Lung (tissue), 16 donors: ENCODE data around the gene OTP. TPM values are rescaled to one million over a fixed set of nuclear protein-coding genes. Genes with fewer than 3 reads are reported as not detected.

Experiments used
- ATAC-seq: fragments of 200-7000 bp; cut with Tn5 transposase; one replicate; pipeline ENCODE4 v1.9.1; 2020; ENCODE audit warnings: moderate number of reproducible peaks; ENCODE audit not compliant: insufficient read depth, low FRiP score
- DNase-seq, 3 donors: peaks; one replicate each; pipeline ENCODE4 v3.0.0-alpha.2; 2013 to 2017
- H3K27ac ChIP-seq, 2 donors: one replicate each; pipeline ENCODE4 v1.5.1; 2013; ENCODE audit warnings: mild to moderate bottlenecking in 2 of 2, moderate library complexity in 2 of 2, control low read depth in 1 of 2, inconsistent platforms in 1 of 2, low read depth in 1 of 2, low read length in 1 of 2
- H3K27me3 ChIP-seq, 3 donors: one replicate each; pipeline ENCODE4 v1.5.1; 2013; ENCODE audit warnings: low read length in 2 of 3; ENCODE audit not compliant: control insufficient read depth in 3 of 3, insufficient read depth in 3 of 3
- H3K36me3 ChIP-seq, 4 donors: one replicate each; pipeline ENCODE4 v1.5.1; 2013; ENCODE audit warnings: low read length in 4 of 4, mild to moderate bottlenecking in 1 of 4, moderate library complexity in 1 of 4; ENCODE audit not compliant: control insufficient read depth in 4 of 4, insufficient read depth in 4 of 4
- H3K4me1 ChIP-seq, 5 donors: one replicate each; pipeline ENCODE4 v1.5.1; 2013; ENCODE audit warnings: low read length in 5 of 5, mild to moderate bottlenecking in 2 of 5, moderate library complexity in 1 of 5; ENCODE audit not compliant: control insufficient read depth in 5 of 5, insufficient read depth in 5 of 5
- H3K4me3 ChIP-seq: one replicate; pipeline ENCODE4 v1.5.1; 2013; ENCODE audit warnings: mild to moderate bottlenecking, control low read depth, moderate library complexity
- H3K9ac ChIP-seq, 2 donors: one replicate each; pipeline ENCODE4 v1.5.1; 2013; ENCODE audit warnings: low read length in 2 of 2, control low read depth in 1 of 2; ENCODE audit not compliant: insufficient read depth in 1 of 2
- H3K9me3 ChIP-seq, 4 donors: one replicate each; pipeline ENCODE4 v1.5.1; 2013; ENCODE audit warnings: low read length in 3 of 4, mild to moderate bottlenecking in 1 of 4, moderate library complexity in 1 of 4; ENCODE audit not compliant: control insufficient read depth in 4 of 4, insufficient read depth in 3 of 4
- CTCF ChIP-seq: IDR thresholded peaks from 2 replicates; pipeline ENCODE4 v1.5.1; 2012; ENCODE audit warnings: mild to moderate bottlenecking; ENCODE audit errors: control extremely low read depth, extremely low read depth
- WGBS, 2 donors: extraction: QIAGEN DNeasy Blood & Tissue Kit; methylation state at CpG; one replicate each; pipeline ENCODE4 v1.1.7; 2013; 5-methylcytosine and 5-hydroxymethylcytosine counted together
- long read RNA-seq, 5 donors: transcript quantifications; one replicate each; lab custom pipeline, GENCODE V29; 2026
- polyA plus RNA-seq, 2 donors: library from polyadenylated mRNA; stranded (reverse); fragments of 200-250 nt; gene quantifications; one replicate each; pipeline ENCODE4 v1.2.1, GENCODE V29; 2013
- total RNA-seq, 2 donors: library from RNA; depleted of rRNA in 1 of 2; stranded (reverse); fragments of >200 nt in 1 of 2; gene quantifications; one replicate each; pipeline ENCODE4 v1.2.1, GENCODE V29; 2014 to 2021
- donor health status: control.
- donor health status: control.
- donor health status: Bipolar disorder and iron deficiency.
- donor health status: healthy.
- donor health status: DM: yes; HTN: yes; CAD: no.

OTP gene
- total RNA-seq (not detected), polyA plus RNA-seq (not detected)
- long read RNA-seq, donor 1: 0 reads
- long read RNA-seq, donor 2: 0 reads
- long read RNA-seq, donor 3: 0 reads
- long read RNA-seq, donor 4: 0 reads
- long read RNA-seq, donor 5: 0 reads

GRCh38 chr5:77637998-77638762 lies at the start of gene OTP:
Gene OTP, minus strand, starts transcription at chr5:77638713. Its CDS starts 164 bp downstream, at chr5:77638549.
- peaks cover 0 to 98% (median 97%) of the 10 kb centered on the region in 3 donors for H3K27me3 ChIP-seq
- ATAC-seq (no peak), DNase-seq (peak in 1 of 3 donors; percentile 30)
- 4 to 13% methylated on average over 24 of the region's 24 CpGs for WGBS, 2 donors
- no peaks in the 10 kb centered on the region for H3K36me3 ChIP-seq
- no peak within 1 kb of the TSS for H3K4me3 ChIP-seq
- no peak within 1 kb of the TSS for H3K9ac ChIP-seq
- H3K27ac ChIP-seq: no peak within 1 kb of the TSS
- peaks cover 0 to 20% (median 0%) of the 10 kb centered on the region in 4 donors for H3K9me3 ChIP-seq
- no peak for TF ChIP-seq CTCF
- H3K4me1 ChIP-seq: peaks cover 0 to 20% (median 8%) of the 10 kb centered on the region in 5 donors

DNA sequence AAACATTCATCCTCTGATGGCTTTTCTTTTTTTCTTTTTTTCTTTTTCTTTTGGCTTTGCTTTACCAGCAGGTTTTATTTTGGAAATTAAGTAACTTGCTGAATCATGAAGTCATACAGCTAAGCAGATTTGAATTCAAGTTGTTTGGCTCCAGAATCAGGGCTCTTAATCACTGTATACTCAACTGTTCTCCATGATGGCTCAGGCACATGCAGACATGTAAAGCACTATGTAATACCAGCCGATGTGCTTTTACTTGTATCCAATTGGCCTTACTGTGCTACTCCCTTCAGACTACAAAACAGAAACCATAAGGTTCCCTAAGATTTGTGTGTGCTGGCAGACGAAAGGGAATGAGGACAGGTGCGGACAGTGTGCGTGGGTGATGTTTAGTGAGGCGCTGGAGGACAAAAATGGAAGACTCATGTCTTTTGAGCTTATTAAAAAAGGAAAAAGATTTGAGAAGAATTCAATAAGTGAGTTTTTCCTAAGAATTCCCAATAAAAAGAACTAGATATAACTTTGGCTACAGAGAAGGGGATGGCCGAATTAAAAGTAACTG lies 44.7 kb upstream of the OTP start:
- Histone ChIP-seq H3K4me3 (no peak overlapping the region), H3K4me1 (no peaks in the 10 kb centered on the region), H3K27ac (no peak overlapping the region), H3K9me3 (no peaks in the 10 kb centered on the region), H3K9ac (no peak overlapping the region), H3K27me3 (no peaks in the 10 kb centered on the region), H3K36me3 (peaks cover 0 to 2% (median 1%) of the 10 kb centered on the region in 4 donors)
- TF ChIP-seq CTCF: no peak
- ATAC-seq (no peak), DNase-seq (no peak)
- WGBS, 2 donors: 91 to 94% methylated on average over 6 of the region's 6 CpGs

DNA sequence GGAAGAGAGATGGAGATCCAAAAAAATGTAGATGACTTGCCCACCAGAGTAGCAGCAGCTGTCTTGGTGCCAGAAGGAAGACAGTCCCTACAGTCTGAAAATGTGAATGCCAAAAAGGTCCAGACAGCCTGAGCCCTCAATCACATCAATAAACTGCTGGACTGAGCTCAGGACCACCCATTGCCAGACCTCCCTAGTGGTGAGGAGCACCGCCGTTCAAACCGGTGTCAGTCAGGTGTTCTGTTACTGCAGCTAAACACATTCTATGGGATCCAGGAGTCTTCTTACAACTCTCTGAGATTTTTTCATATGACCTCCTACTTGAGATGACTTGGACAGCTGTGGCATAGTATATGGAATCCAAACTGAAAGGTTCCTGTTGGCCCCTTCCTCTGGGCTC lies 32.0 kb upstream of the OTP start:
- DNase-seq: no peak
- no peak for ATAC-seq
- TF ChIP-seq CTCF: no peak
- Histone ChIP-seq H3K4me1 (no peaks in the 10 kb centered on the region), H3K36me3 (no peaks in the 10 kb centered on the region), H3K27me3 (no peaks in the 10 kb centered on the region), H3K9ac (no peak overlapping the region), H3K9me3 (peaks cover 0 to 7% (median 0%) of the 10 kb centered on the region in 4 donors), H3K27ac (no peak overlapping the region), H3K4me3 (no peak overlapping the region)
- 61 to 64% methylated on average over 3 of the region's 3 CpGs for WGBS, 2 donors
